Retinal pigment epithelial cell (primary cell): ENCODE measurements around the gene SH2B3.
A peak's percentile ranks its signal among the peaks of the same experiment; 100 is the strongest.

Source experiments
- DNase-seq: peaks from one replicate; pipeline ENCODE4 v3.0.0-alpha.2; 2010; ENCODE audit warnings: low read depth
- H3K4me3 ChIP-seq: 2 replicates; pipeline ENCODE4 v1.5.1; 2011; ENCODE audit warnings: mild to moderate bottlenecking, low read length, control low read depth, moderate library complexity
- TF ChIP-seq, protein P1 (sequence below): conservative IDR thresholded peaks from 2 replicates; pipeline ENCODE4 v1.5.1; 2011; ENCODE audit warnings: low read depth, low read length, control low read depth, inconsistent platforms

The SH2B3 gene

DNA sequence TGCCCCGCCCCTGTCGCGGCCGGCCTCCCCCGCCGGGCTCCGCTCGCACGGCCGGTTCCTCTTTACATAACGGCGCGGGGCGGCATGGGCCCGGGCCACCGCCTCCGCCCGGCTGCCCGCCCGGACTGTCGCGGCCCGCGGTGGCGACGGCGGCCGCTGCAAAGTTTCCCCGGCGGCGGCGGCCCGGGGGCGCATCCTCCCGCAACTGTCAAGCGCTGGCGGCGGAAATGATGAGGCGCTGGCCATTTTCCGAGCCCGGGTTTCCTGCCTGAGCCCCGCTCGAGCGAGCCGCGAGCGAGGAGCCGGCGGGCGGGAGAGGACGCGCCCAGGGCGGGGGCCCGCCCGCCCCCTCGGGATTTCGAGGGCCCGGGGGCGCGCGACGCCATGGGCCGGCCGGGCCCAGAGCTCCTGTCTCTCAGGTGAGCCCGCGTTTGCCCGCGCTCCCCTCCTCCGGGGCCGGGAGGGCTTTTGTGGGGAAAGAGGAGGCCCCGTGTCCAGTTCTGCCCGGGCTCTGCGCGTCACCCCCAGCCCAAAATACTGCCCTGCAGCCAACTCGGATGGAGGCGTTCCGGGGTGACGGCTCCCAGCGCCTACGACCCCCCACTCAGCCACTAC, at the start of gene SH2B3:
Gene SH2B3, plus strand, starts transcription at position 65 of the 615 bp plus-strand sequence. CDS start 12,223 bp downstream, outside the sequence.
- TF ChIP-seq, protein P1, sequence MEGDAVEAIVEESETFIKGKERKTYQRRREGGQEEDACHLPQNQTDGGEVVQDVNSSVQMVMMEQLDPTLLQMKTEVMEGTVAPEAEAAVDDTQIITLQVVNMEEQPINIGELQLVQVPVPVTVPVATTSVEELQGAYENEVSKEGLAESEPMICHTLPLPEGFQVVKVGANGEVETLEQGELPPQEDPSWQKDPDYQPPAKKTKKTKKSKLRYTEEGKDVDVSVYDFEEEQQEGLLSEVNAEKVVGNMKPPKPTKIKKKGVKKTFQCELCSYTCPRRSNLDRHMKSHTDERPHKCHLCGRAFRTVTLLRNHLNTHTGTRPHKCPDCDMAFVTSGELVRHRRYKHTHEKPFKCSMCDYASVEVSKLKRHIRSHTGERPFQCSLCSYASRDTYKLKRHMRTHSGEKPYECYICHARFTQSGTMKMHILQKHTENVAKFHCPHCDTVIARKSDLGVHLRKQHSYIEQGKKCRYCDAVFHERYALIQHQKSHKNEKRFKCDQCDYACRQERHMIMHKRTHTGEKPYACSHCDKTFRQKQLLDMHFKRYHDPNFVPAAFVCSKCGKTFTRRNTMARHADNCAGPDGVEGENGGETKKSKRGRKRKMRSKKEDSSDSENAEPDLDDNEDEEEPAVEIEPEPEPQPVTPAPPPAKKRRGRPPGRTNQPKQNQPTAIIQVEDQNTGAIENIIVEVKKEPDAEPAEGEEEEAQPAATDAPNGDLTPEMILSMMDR, result no peak
- no peak for DNase-seq
- peak within 1 kb of the TSS; percentile 74 for H3K4me3 ChIP-seq

DNA sequence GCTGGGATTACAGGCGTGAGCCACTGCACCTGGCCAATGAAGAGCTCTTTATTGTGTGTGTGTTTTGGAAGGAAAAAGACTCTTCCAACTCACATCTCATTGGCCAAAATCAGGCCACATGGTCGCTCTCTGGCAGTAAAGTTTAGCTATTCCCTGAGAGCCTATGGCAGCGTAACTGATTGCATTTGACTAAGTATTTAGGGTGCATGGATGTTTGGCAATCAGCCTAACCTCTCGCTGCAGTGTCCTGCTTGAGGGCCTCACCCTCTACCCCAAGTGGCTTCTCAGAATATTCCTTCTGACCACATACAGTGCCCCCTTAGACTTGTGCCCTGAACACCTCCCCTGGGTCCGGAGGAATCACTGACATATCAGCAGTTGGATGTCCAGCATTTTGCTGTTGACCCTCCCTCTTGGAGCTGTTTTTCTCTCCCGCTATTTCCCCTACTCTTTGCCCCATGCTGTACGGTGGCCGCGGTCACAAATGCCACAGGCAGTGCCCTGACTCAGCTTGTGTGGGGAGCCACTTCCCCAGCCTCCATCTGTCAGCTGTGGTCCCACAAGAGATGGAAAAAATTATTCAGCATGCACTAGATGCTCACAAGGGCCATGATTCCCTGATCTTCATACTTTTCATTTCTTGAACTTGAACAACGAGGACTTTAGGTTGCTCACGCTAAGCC, 46.4 kb upstream of the SH2B3 start:
- DNase-seq, result no peak
- no peak overlapping the region for H3K4me3 ChIP-seq
- TF ChIP-seq, protein P1, result no peak

DNA sequence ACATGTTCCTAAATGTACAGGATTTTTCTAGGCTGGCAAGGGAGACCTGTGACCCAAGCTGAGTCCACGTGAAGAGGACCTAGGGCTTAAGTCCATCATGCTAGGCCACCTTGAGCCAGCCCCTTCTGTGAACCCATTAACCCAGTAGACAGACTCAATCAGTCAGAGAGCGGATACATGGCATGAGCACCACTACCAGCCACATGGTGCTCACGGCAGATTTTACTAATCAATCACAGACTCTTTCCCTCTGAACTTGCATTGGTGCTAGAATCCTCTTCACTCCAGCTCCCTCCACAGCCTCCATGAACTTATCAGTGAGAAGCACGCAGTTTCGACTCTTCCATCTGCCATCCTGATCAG, 45.8 kb upstream of the SH2B3 start:
- no peak overlapping the region for H3K4me3 ChIP-seq
- no peak for DNase-seq
- TF ChIP-seq, protein P1, result no peak

DNA sequence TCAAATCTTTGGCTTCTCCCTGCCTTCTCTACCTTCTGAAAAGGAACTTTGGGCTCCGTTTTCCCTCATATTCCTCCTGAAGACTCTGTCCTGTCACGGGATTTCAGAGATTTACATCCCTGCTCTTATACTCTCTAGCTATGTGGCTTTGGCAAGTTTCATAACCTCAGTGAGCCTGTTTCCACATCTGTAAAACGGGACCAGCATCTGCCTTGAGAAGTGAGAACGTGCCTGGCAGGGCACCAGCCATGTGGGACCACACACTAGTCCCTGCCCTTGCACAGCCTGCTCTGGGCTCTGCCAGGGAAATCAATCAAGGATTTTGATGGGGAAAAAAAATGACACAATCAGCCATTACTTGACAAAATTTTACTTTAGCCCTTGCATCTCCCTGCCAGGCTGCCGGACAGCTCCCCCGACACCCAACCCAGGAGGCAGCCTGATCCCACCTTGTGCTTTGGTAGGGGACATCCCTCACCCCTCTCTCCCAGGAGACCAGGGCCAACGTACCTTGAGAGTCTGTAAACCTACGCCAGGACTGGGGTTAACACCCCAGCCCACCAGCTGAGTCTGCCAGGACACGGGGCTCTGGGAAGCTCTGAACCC, 45.3 kb upstream of the SH2B3 start:
- no peak for DNase-seq
- H3K4me3 ChIP-seq, result no peak overlapping the region
- TF ChIP-seq, protein P1, result no peak

DNA sequence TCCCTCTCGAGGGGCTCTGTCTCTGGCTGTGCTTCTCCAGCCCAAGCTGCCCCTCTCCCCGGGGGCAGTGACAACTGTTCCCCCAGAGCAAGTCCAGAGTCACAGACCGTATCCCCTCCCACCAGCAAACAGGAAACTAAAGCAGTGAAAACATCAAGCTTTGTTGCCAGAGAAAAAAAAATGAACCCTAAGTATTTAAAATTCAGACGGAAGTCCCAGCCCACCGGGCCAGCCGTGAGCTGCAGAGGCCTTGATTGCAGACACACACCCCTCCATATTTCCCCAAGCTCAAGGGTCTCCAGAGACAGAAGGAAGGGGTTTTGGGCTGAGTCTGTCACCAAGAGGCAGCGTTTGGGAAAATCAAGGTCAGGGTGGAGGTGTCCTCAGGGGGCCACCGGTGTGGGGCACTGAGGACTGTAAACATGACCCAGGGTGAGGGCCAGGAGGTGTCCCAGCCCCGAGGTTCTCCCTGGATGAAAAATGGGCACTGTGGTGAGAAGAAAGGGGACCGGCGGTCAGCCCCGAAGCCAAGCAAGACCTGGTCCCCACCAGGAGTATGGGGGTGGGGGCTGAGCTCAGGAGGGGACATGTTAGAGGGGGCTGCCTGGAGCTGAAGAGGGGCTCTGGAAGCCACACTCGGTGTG, 44.5 kb upstream of the SH2B3 start:
- TF ChIP-seq, protein P1, result no peak
- H3K4me3 ChIP-seq, result no peak overlapping the region
- no peak for DNase-seq

DNA sequence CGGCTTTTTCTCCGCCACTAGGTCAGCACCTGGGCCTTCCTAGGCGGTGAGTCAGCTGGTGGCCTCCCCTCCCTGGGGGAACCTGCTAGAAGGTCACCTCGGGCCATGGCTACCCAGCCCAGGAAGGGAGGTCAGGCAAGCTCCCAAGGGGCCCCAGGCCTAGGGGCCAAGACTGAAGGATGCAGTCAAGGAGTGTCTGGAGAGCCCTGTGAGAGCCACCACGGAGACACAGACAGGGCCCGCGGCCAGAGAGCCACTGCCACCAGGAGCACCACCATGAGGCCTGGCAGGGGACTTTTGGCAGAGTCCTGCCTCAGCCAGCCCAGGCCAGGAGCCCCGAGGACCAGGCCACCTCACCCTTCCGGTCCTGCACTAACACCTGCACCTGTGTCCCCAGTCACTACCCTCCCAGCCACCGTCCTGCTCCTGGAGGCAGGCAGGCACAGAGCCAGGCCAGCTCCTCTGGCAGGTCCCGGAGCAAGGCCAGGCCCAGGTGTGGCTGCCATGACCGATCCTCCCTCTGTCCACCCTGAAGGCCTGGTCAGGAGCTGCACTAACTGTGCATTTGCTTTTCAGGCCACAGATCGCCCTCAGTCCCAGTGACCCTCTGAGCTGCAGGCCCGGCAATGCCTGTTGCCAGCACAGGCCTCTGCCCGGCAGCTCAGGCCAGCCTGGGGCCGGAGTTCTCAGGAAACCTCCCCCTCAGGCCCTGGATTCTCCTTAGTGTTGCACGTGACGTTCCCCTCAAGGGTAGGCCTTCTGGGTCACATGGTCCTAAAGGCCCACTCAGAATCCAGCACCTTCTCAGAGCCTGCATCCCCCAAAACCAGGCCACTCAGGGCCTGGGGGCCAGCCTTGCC, 43.8 kb upstream of the SH2B3 start:
- TF ChIP-seq, protein P1, result no peak
- no peak overlapping the region for H3K4me3 ChIP-seq
- no peak for DNase-seq
